Psoas muscle (tissue), 8 donors: ENCODE measurements around the gene SFMBT1. TPM values are rescaled to one million over a fixed set of nuclear protein-coding genes. Genes with fewer than 3 reads are reported as not detected.
"Not testable (repeated sequence)": the region's sequence is repeated elsewhere in the genome, so short reads cannot be mapped to it uniquely, and the experiment has no call there.

Experiments used
- ATAC-seq, 4 donors: fragments of 200-7000 bp; cut with Tn5 transposase; one replicate each; pipeline ENCODE4 v1.9.1; 2020; ENCODE audit warnings: moderate library complexity in 3 of 4, mild to moderate bottlenecking in 2 of 4
- DNase-seq, 2 donors: peaks; one replicate each; pipeline ENCODE4 v3.0.0-alpha.2; 2020
- H3K27ac ChIP-seq: fragments of 200-600 bp; one replicate; pipeline ENCODE4 v1.8.0; 2022
- H3K27me3 ChIP-seq, 3 donors: fragments of 200-600 bp in 1 of 3; one replicate each; pipeline versions ENCODE4 v1.6.1 to v1.8.0; 2013 to 2022; ENCODE audit warnings: low read length in 2 of 3, mild to moderate bottlenecking in 2 of 3, moderate library complexity in 1 of 3; ENCODE audit not compliant: insufficient read depth in 3 of 3
- H3K36me3 ChIP-seq, 2 donors: fragments of 200-600 bp in 1 of 2; one replicate each; pipeline versions ENCODE4 v1.6.1 to v1.8.0; 2013 to 2022; ENCODE audit warnings: low read depth in 1 of 2, mild to moderate bottlenecking in 1 of 2, moderate library complexity in 1 of 2; ENCODE audit not compliant: insufficient read depth in 1 of 2
- H3K4me1 ChIP-seq: fragments of 200-600 bp; one replicate; pipeline ENCODE4 v1.8.0; 2022
- H3K4me3 ChIP-seq: fragments of 200-600 bp; one replicate; pipeline ENCODE4 v1.8.0; 2022; ENCODE audit warnings: mild to moderate bottlenecking
- H3K9me3 ChIP-seq: fragments of 200-600 bp; one replicate; pipeline ENCODE4 v1.8.0; 2022
- WGBS, 3 donors: extraction: QIAGEN DNeasy Blood & Tissue Kit; methylation state at CpG; one replicate each; pipeline versions ENCODE4 v1.1.6 to v1.1.7; 2013; 5-methylcytosine and 5-hydroxymethylcytosine counted together
- intact Hi-C, 2 donors: fragments of 100-400 bp; cut with DNase I; formaldehyde crosslinking; loops; one replicate each; pipeline versions ENCODE4 v1.11.0 to v1.14.2; 2022
- polyA plus RNA-seq, 3 donors: library from polyadenylated mRNA; stranded (reverse); fragments of 200-250 nt; gene quantifications; one replicate each; pipeline ENCODE4 v1.2.3, GENCODE V29; 2013
- total RNA-seq, 4 donors: library from RNA; stranded (reverse); fragmentation: NEBNext Ultra II Directional in 2 of 4; extraction: Animal tissue kit (Norgen Biotek cat#: 25700) in 2 of 4; gene quantifications; one replicate each; pipeline versions ENCODE4 v1.2.1 to v1.2.4, GENCODE V29; 2021 to 2023
- TF ChIP-seq, protein P1 (sequence below): fragments of 200-600 bp; IDR thresholded peaks from one replicate; pipeline ENCODE4 v1.8.0; 2022; ENCODE audit warnings: antibody characterized with exemption
- donor health status: healthy with polysubstance abuse.
- donor health status: DM: no; HTN: no; CAD: no; lungs with moderate emphysema.
- donor health status: Bipolar disorder and iron deficiency.
- donor health status: healthy.
- donor health status: DM: yes; HTN: yes; CAD: no.
- donor health status: DM: no; HTN: no; CAD: no.
- donor health status: DM: no; HTN: no; CAD: no.
- donor health status: DM: yes; HTN: yes; CAD: no.

Gene SFMBT1
- total and polyA plus RNA-seq, 7 donors, result 6.7 to 25.0 (median 16.3) TPM

DNA sequence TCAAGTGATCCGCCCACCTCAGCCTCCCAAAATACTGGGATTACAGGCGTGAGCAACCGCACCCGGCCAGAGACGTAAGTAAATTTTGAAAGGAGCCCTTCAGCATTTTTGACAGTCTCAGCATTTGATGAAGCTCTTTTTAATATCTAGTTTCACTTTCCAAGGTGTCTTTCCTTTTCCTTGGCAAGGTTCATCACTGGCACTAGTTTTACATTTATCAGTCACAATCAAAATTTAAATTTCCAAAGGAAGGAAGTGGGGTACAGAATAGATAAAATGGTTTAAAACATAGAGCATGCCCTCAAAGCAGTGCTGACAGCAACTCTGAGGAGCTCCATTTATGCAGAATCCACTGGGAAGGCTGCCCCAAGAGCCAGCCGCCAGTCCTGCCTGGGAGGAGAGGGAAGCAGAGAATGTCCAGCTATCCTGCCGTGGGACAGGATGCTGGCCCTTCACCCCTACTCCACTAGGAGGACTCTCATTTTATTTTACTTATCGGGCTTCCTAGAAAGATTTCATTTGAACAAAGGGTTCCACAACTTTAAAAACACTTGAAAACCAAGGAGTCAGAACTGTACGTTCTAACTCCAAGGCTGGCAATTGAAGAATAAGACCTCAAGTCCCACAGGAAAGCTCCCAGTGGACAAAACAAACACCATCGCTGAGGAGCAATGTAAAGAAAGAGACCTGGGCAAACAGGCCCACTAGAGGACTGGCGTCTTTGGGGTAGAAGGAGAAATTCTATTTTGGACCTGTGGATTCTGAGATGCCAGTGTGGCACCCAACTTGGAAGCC, 9.9 kb downstream of the SFMBT1 start:
- Histone ChIP-seq H3K27ac (no peak overlapping the region), H3K4me1 (peaks cover 26% of the 10 kb centered on the region), H3K4me3 (no peak overlapping the region), H3K27me3 (no peaks in the 10 kb centered on the region), H3K9me3 (no peaks in the 10 kb centered on the region), H3K36me3 (no peaks in the 10 kb centered on the region)
- TF ChIP-seq, protein P1, sequence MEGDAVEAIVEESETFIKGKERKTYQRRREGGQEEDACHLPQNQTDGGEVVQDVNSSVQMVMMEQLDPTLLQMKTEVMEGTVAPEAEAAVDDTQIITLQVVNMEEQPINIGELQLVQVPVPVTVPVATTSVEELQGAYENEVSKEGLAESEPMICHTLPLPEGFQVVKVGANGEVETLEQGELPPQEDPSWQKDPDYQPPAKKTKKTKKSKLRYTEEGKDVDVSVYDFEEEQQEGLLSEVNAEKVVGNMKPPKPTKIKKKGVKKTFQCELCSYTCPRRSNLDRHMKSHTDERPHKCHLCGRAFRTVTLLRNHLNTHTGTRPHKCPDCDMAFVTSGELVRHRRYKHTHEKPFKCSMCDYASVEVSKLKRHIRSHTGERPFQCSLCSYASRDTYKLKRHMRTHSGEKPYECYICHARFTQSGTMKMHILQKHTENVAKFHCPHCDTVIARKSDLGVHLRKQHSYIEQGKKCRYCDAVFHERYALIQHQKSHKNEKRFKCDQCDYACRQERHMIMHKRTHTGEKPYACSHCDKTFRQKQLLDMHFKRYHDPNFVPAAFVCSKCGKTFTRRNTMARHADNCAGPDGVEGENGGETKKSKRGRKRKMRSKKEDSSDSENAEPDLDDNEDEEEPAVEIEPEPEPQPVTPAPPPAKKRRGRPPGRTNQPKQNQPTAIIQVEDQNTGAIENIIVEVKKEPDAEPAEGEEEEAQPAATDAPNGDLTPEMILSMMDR, result no peak
- DNase-seq (no peak), ATAC-seq (no peak)
- intact Hi-C loops, result loop anchor here in 1 of 2 donors (5.0 kb wide), 1 partner anchor 34 kb away; no protein-coding TSS in a partner anchor
- 74 to 89% (median 76%) methylated on average over 11 of the region's 11 CpGs for WGBS, 3 donors

- H3K36me3 ChIP-seq, H3K4me3 ChIP-seq, H3K27ac ChIP-seq, DNase-seq, H3K27me3 ChIP-seq, H3K9me3 ChIP-seq, ATAC-seq: not testable (repeated sequence)
- 93 to 95% (median 94%) methylated on average over 3 to 5 of the region's 5 CpGs for WGBS, 3 donors
- intact Hi-C loops, result loop anchor here in 1 of 2 donors (5.0 kb wide), 1 partner anchor 33 kb away; no protein-coding TSS in a partner anchor
- peaks cover 17% of the 10 kb centered on the region for H3K4me1 ChIP-seq
Observed at GRCh38 chr3:53035018-53035417, 10.9 kb downstream of the SFMBT1 start.

DNA sequence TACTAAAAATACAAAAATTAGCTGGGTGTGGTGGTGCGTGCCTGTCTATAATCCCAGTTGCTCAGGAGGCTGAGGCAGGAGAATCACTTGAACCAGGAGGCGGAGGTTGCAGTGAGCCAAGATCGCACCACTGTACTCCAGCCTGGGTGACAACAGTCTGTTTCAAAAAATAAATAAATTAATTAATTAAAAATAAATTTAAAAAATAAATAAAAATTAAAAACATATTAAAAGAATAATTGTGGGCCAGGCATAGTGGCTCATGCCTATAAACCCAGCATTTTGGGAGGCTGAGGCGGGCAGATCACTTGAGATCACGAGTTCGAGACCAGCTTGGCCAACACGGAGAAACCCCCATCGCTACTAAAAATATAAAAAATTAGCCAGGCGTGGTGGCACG, 11.5 kb downstream of the SFMBT1 start:
- H3K36me3 ChIP-seq, H3K27ac ChIP-seq, H3K27me3 ChIP-seq, ATAC-seq, DNase-seq, H3K4me3 ChIP-seq, intact Hi-C loops, H3K9me3 ChIP-seq: not testable (repeated sequence)
- peaks cover 12% of the 10 kb centered on the region for H3K4me1 ChIP-seq
- WGBS, 3 donors, result 97 to 99% (median 98%) methylated on average over 10 of the region's 10 CpGs

- H3K4me3 ChIP-seq, result no peak overlapping the region
- TF ChIP-seq, protein P1, result no peak
- intact Hi-C loops, result no loop called here
Observed at GRCh38 chr3:53032609-53033008, 13.3 kb downstream of the SFMBT1 start.

GRCh38 chr3:53030619-53031449, 15.0 kb downstream of the SFMBT1 start:
- Histone ChIP-seq H3K27me3 (no peaks in the 10 kb centered on the region), H3K4me1 (peaks cover 9% of the 10 kb centered on the region), H3K9me3 (no peaks in the 10 kb centered on the region), H3K4me3 (no peak overlapping the region), H3K27ac (no peak overlapping the region), H3K36me3 (no peaks in the 10 kb centered on the region)
- 85 to 89% (median 88%) methylated on average over 4 of the region's 4 CpGs for WGBS, 3 donors
- TF ChIP-seq, protein P1, result no peak
- intact Hi-C loops, result no loop called here
- ATAC-seq (no peak), DNase-seq (no peak)

More at GRCh38 chr3:53032609-53033008, 13.3 kb downstream of the SFMBT1 start:
- H3K36me3 ChIP-seq, result no peaks in the 10 kb centered on the region
- no peaks in the 10 kb centered on the region for H3K27me3 ChIP-seq
- peaks cover 6% of the 10 kb centered on the region for H3K4me1 ChIP-seq
- ATAC-seq (no peak), DNase-seq (no peak)
- no peaks in the 10 kb centered on the region for H3K9me3 ChIP-seq
- H3K27ac ChIP-seq, result no peak overlapping the region
